Spinal cord (tissue), 10 donors: ENCODE data around the gene MOB3B. TPM values are rescaled to one million over a fixed set of nuclear protein-coding genes. Genes with fewer than 3 reads are reported as not detected.

Experiments
- DNase-seq, 6 donors: peaks; one replicate each; pipeline versions ENCODE4 v3.0.0 to v3.0.0-alpha.2; 2013 to 2015; ENCODE audit warnings: low spot score in 6 of 6, low read depth in 4 of 6
- H3K27ac ChIP-seq: one replicate; pipeline ENCODE4 v1.5.1; 2013; ENCODE audit warnings: low read depth, low read length, control low read depth
- H3K27me3 ChIP-seq: one replicate; pipeline ENCODE4 v1.6.1; 2013; ENCODE audit warnings: low read length; ENCODE audit not compliant: control insufficient read depth, insufficient read depth
- H3K36me3 ChIP-seq: one replicate; pipeline ENCODE4 v1.6.1; 2013; ENCODE audit warnings: low read length; ENCODE audit not compliant: control insufficient read depth, insufficient read depth
- H3K4me1 ChIP-seq: one replicate; pipeline ENCODE4 v1.6.1; 2013; ENCODE audit warnings: low read length; ENCODE audit not compliant: control insufficient read depth, insufficient read depth
- H3K4me3 ChIP-seq: one replicate; pipeline ENCODE4 v1.5.1; 2013; ENCODE audit warnings: low read depth, low read length, control low read depth
- H3K9me3 ChIP-seq: one replicate; pipeline ENCODE4 v1.6.1; 2013; ENCODE audit warnings: low read length; ENCODE audit not compliant: control insufficient read depth, insufficient read depth
- WGBS: methylation state at CpG from one replicate; pipeline ENCODE4 v1.1.5; 2013; ENCODE audit warnings: missing lambda C conversion rate; ENCODE audit not compliant: insufficient coverage; 5-methylcytosine and 5-hydroxymethylcytosine counted together
- polyA plus RNA-seq, 2 donors: library from polyadenylated mRNA; unstranded; fragments of 120-200 nt; gene quantifications; one replicate each; pipeline ENCODE4 v1.2.1, GENCODE V29; 2013; ENCODE audit not compliant: insufficient read length in 2 of 2
- total RNA-seq, 2 donors: library from RNA; depleted of rRNA in 1 of 2; stranded (reverse); fragments of 120-200 nt in 1 of 2; fragments of >200 nt in 1 of 2; gene quantifications; one replicate each; pipeline versions ENCODE4 v1.2.3 to v1.2.4, GENCODE V29; 2013 to 2014
- donor health status: healthy.

Gene MOB3B
- total and polyA plus RNA-seq, 4 donors = 9.4 to 34.9 (median 16.0) TPM

- H3K36me3 ChIP-seq = no peaks in the 10 kb centered on the region
- no CpG with 5 or more reads among the region's 4 CpGs for WGBS
- H3K27ac ChIP-seq = no peak overlapping the region
Measured at GRCh38 chr9:27392451-27392850, 137.2 kb downstream of the MOB3B start.

GRCh38 chr9:27391040-27391895 is 138.3 kb downstream of the MOB3B start:
- Histone ChIP-seq H3K4me3 (no peak overlapping the region), H3K27me3 (no peaks in the 10 kb centered on the region), H3K9me3 (no peaks in the 10 kb centered on the region), H3K36me3 (no peaks in the 10 kb centered on the region), H3K27ac (no peak overlapping the region), H3K4me1 (no peaks in the 10 kb centered on the region)
- WGBS = no CpG with 5 or more reads among the region's 9 CpGs
- DNase-seq = peak in 2 of 6 donors; percentile 70 to 82

More at GRCh38 chr9:27392451-27392850, 137.2 kb downstream of the MOB3B start:
- H3K4me3 ChIP-seq = no peak overlapping the region
- no peaks in the 10 kb centered on the region for H3K4me1 ChIP-seq
- H3K9me3 ChIP-seq = no peaks in the 10 kb centered on the region
- DNase-seq = no peak
- no peaks in the 10 kb centered on the region for H3K27me3 ChIP-seq

- H3K36me3 ChIP-seq = no peaks in the 10 kb centered on the region
Measured at GRCh38 chr9:27388150-27388549, 141.5 kb downstream of the MOB3B start.

GRCh38 chr9:27387722-27388121 is 141.9 kb downstream of the MOB3B start:
- 83% methylated on average over 2 of the region's 3 CpGs for WGBS

More at GRCh38 chr9:27388150-27388549, 141.5 kb downstream of the MOB3B start:
- H3K4me1 ChIP-seq = peaks cover 5% of the 10 kb centered on the region
- no peak overlapping the region for H3K4me3 ChIP-seq
- no peaks in the 10 kb centered on the region for H3K27me3 ChIP-seq
- no CpG with 5 or more reads among the region's 2 CpGs for WGBS
- H3K27ac ChIP-seq = no peak overlapping the region
- H3K9me3 ChIP-seq = no peaks in the 10 kb centered on the region
- DNase-seq = no peak

GRCh38 chr9:27386571-27387091 is 143.0 kb downstream of the MOB3B start:
- Histone ChIP-seq H3K36me3 (no peaks in the 10 kb centered on the region), H3K4me1 (peaks cover 5% of the 10 kb centered on the region), H3K27me3 (no peaks in the 10 kb centered on the region), H3K4me3 (no peak overlapping the region), H3K27ac (no peak overlapping the region), H3K9me3 (no peaks in the 10 kb centered on the region)
- peak in 2 of 6 donors; percentile 66 to 67 for DNase-seq
- 74% methylated on average over 3 of the region's 4 CpGs for WGBS

More at GRCh38 chr9:27387722-27388121, 141.9 kb downstream of the MOB3B start:
- Histone ChIP-seq H3K4me3 (no peak overlapping the region), H3K27ac (no peak overlapping the region), H3K27me3 (no peaks in the 10 kb centered on the region), H3K9me3 (no peaks in the 10 kb centered on the region), H3K4me1 (peaks cover 5% of the 10 kb centered on the region), H3K36me3 (no peaks in the 10 kb centered on the region)
- DNase-seq = no peak

GRCh38 chr9:27385606-27386322 is 143.8 kb downstream of the MOB3B start:
- Histone ChIP-seq H3K27me3 (no peaks in the 10 kb centered on the region), H3K9me3 (no peaks in the 10 kb centered on the region), H3K4me3 (no peak overlapping the region), H3K27ac (no peak overlapping the region), H3K36me3 (no peaks in the 10 kb centered on the region), H3K4me1 (peaks cover 5% of the 10 kb centered on the region)
- WGBS = 82% methylated on average over 4 of the region's 4 CpGs
- DNase-seq = no peak

- no peak for DNase-seq
- H3K36me3 ChIP-seq = no peaks in the 10 kb centered on the region
- no peak overlapping the region for H3K27ac ChIP-seq
- H3K4me3 ChIP-seq = no peak overlapping the region
- H3K27me3 ChIP-seq = no peaks in the 10 kb centered on the region
- peaks cover 5% of the 10 kb centered on the region for H3K4me1 ChIP-seq
- WGBS = 75% methylated on average over 5 of the region's 5 CpGs
- no peaks in the 10 kb centered on the region for H3K9me3 ChIP-seq
Measured at GRCh38 chr9:27384262-27385014, 145.2 kb downstream of the MOB3B start.

- Histone ChIP-seq H3K27me3 (no peaks in the 10 kb centered on the region), H3K4me1 (peaks cover 5% of the 10 kb centered on the region), H3K4me3 (no peak overlapping the region), H3K36me3 (no peaks in the 10 kb centered on the region), H3K27ac (no peak overlapping the region), H3K9me3 (no peaks in the 10 kb centered on the region)
- no peak for DNase-seq
- no CpG with 5 or more reads among the region's 1 CpG for WGBS
Measured at GRCh38 chr9:27383524-27383923, 146.1 kb downstream of the MOB3B start.

- Histone ChIP-seq H3K27ac (no peak overlapping the region), H3K36me3 (no peaks in the 10 kb centered on the region), H3K9me3 (no peaks in the 10 kb centered on the region), H3K4me1 (peaks cover 5% of the 10 kb centered on the region), H3K4me3 (no peak overlapping the region), H3K27me3 (no peaks in the 10 kb centered on the region)
- DNase-seq = no peak
- WGBS = 83% methylated on average over 1 of the region's 2 CpGs
Measured at GRCh38 chr9:27382975-27383374, 146.6 kb downstream of the MOB3B start.
